GM12875 (cell line): ENCODE data around the gene PLPP6.

Experiments
- H3K4me3 ChIP-seq: one replicate; pipeline ENCODE4 v1.5.1; 2011; ENCODE audit warnings: low read depth, low read length, control low read depth
- CTCF ChIP-seq: IDR thresholded peaks from 2 replicates; pipeline ENCODE4 v1.5.1; 2011; ENCODE audit warnings: low read depth, mild to moderate bottlenecking, control low read depth, inconsistent platforms, low read length, moderate library complexity, borderline replicate concordance; ENCODE audit not compliant: insufficient read depth

Gene PLPP6

GRCh38 chr9:4661611-4662010, 483 bp upstream of the PLPP6 start:
- peak overlapping the region; percentile 79 for H3K4me3 ChIP-seq
- no peak for TF ChIP-seq CTCF

GRCh38 chr9:4662989-4663792, 1.1 kb downstream of the PLPP6 start:
- no peak for TF ChIP-seq CTCF
- peak overlapping the region; percentile 79 for H3K4me3 ChIP-seq

GRCh38 chr9:4663956-4664355, 1.9 kb downstream of the PLPP6 start:
- no peak overlapping the region for H3K4me3 ChIP-seq

GRCh38 chr9:4665357-4665756, 3.3 kb downstream of the PLPP6 start:
- TF ChIP-seq CTCF = no peak
- no peak overlapping the region for H3K4me3 ChIP-seq

More at GRCh38 chr9:4663956-4664355, 1.9 kb downstream of the PLPP6 start:
- no peak for TF ChIP-seq CTCF

GRCh38 chr9:4666042-4666699, 4.1 kb downstream of the PLPP6 start, which contains the start of gene SPATA6L:
Gene SPATA6L, minus strand, starts transcription at chr9:4666480. Its CDS starts 230 bp downstream, at chr9:4666250.
- H3K4me3 ChIP-seq = peak within 1 kb of the TSS; percentile 51
- 0 out of 2 replicates have a peak, but pooled peaks have one; percentile 11 for TF ChIP-seq CTCF

- no peak overlapping the region for H3K4me3 ChIP-seq
- no peak for TF ChIP-seq CTCF
Observed at GRCh38 chr9:4667681-4668080, 5.6 kb downstream of the PLPP6 start.

GRCh38 chr9:4668604-4669003, 6.5 kb downstream of the PLPP6 start:
- H3K4me3 ChIP-seq = no peak overlapping the region
- no peak for TF ChIP-seq CTCF
